ENCODE results near the gene WNT4. TPM values are rescaled to one million over a fixed set of nuclear protein-coding genes. Genes with fewer than 3 reads are reported as not detected.

Gene WNT4
- total RNA-seq, 1 experiment from 2014 or later: 0.70 TPM

DNA sequence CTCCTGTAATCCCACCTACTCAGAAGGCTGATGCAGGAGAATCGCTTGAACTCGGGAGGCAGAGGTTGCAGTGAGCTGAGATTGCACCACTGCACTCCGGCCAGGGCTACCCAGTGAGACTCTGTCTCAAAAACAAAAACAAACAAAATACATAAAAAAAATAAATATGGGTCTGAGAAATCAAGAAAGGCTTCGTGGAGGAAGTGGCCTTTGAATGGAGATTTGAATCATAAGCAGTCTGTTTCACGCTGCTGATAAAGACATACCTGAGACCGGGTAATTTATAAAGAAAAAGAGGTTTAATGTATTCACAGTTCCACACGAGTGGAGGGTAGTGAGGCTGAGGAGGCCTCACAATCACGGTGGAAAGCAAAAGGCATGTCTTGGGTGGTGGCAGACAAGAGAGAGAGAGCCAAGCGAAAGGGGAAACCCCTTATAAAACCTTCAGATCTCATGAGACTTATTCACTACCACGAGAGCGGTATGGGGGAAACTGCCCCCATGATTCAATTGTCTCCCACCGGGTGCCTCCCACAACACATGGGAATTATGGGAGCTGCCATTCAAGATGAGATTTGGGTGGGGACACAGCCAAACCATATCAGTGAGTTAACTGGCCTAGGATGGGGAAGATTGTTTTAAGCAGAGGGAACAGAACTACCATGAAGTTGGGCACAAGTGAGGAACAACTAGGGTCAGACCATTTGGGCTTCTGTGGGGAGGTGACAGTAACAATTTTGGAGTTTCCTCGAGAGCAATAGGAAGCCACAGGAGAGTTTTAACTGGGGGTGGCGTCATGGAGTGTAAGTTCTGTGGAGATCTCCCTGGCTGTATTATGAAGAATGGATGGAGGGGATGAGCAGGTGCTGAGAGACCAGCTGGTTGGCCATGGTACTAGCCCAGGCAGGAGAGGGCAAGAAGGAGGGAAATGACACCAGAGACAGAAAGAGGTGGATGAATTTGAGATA is 22.2 kb upstream of the WNT4 start:
- TF ChIP-seq SP1 (CRISPR knock-in tag; conservative IDR thresholded peaks at IDR 0.05) (no peak), E2F1 (CRISPR knock-in tag; IDR thresholded peaks at IDR 0.05) (no peak), KAT7 (CRISPR knock-in tag; IDR thresholded peaks at IDR 0.05; ENCODE audit: borderline replicate concordance) (no peak), PRRX2 (CRISPR knock-in tag; IDR thresholded peaks at IDR 0.05) (no peak), ELF4 (CRISPR knock-in tag; IDR thresholded peaks at IDR 0.05; ENCODE audit: low read depth) (no peak), FOXJ3 (CRISPR knock-in tag; IDR thresholded peaks at IDR 0.05; ENCODE audit: borderline replicate concordance) (no peak), AR (CRISPR knock-in tag; IDR thresholded peaks at IDR 0.05) (no peak), GRHL2 (CRISPR knock-in tag; IDR thresholded peaks at IDR 0.05; ENCODE audit: insufficient replicate concordance, severe bottlenecking) (no peak), MYBL2 (CRISPR knock-in tag; IDR thresholded peaks at IDR 0.05) (no peak), SOX15 (CRISPR knock-in tag; IDR thresholded peaks at IDR 0.05) (no peak)
- TF ChIP-seq, protein P1, sequence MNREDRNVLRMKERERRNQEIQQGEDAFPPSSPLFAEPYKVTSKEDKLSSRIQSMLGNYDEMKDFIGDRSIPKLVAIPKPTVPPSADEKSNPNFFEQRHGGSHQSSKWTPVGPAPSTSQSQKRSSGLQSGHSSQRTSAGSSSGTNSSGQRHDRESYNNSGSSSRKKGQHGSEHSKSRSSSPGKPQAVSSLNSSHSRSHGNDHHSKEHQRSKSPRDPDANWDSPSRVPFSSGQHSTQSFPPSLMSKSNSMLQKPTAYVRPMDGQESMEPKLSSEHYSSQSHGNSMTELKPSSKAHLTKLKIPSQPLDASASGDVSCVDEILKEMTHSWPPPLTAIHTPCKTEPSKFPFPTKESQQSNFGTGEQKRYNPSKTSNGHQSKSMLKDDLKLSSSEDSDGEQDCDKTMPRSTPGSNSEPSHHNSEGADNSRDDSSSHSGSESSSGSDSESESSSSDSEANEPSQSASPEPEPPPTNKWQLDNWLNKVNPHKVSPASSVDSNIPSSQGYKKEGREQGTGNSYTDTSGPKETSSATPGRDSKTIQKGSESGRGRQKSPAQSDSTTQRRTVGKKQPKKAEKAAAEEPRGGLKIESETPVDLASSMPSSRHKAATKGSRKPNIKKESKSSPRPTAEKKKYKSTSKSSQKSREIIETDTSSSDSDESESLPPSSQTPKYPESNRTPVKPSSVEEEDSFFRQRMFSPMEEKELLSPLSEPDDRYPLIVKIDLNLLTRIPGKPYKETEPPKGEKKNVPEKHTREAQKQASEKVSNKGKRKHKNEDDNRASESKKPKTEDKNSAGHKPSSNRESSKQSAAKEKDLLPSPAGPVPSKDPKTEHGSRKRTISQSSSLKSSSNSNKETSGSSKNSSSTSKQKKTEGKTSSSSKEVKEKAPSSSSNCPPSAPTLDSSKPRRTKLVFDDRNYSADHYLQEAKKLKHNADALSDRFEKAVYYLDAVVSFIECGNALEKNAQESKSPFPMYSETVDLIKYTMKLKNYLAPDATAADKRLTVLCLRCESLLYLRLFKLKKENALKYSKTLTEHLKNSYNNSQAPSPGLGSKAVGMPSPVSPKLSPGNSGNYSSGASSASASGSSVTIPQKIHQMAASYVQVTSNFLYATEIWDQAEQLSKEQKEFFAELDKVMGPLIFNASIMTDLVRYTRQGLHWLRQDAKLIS (CRISPR knock-in tag; IDR thresholded peaks at IDR 0.05; ENCODE audit: borderline replicate concordance): no peak
- TF ChIP-seq, protein P2, sequence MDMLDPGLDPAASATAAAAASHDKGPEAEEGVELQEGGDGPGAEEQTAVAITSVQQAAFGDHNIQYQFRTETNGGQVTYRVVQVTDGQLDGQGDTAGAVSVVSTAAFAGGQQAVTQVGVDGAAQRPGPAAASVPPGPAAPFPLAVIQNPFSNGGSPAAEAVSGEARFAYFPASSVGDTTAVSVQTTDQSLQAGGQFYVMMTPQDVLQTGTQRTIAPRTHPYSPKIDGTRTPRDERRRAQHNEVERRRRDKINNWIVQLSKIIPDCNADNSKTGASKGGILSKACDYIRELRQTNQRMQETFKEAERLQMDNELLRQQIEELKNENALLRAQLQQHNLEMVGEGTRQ (CRISPR knock-in tag; IDR thresholded peaks at IDR 0.05): no peak
- Mint-ChIP-seq H3K4me3 (no peak overlapping the region), H3K27ac (no peak overlapping the region), H3K4me1 (no peaks in the 10 kb centered on the region), H3K36me3 (no peaks in the 10 kb centered on the region), H3K9me3 (no peaks in the 10 kb centered on the region), H3K27me3 (ENCODE audit: low read depth) (no peaks in the 10 kb centered on the region)
- CTCF ChIA-PET: no interaction called here
- ATAC-seq: no peak
- DNase-seq (ENCODE audit: low spot score): no peak
- POLR2A ChIA-PET: no interaction called here

GRCh38 chr1:22163564-22163963 is 20.7 kb upstream of the WNT4 start:
- H3K4me1 Mint-ChIP-seq: no peaks in the 10 kb centered on the region
- no peak overlapping the region for H3K27ac Mint-ChIP-seq
- no peak for DNase-seq (ENCODE audit: low spot score)
- H3K27me3 Mint-ChIP-seq (ENCODE audit: low read depth): no peaks in the 10 kb centered on the region
- H3K9me3 Mint-ChIP-seq: no peaks in the 10 kb centered on the region
- no peak overlapping the region for H3K4me3 Mint-ChIP-seq
- ATAC-seq: no peak
- ChIA-PET POLR2A (no interaction called here), CTCF (no interaction called here)
- no peak for TF ChIP-seq MAX (CRISPR knock-in tag; IDR thresholded peaks at IDR 0.05)
- no peak for TF ChIP-seq OVOL2 (CRISPR knock-in tag; IDR thresholded peaks at IDR 0.05; ENCODE audit: borderline replicate concordance)
- no peak for TF ChIP-seq PREB (CRISPR knock-in tag; IDR thresholded peaks at IDR 0.05; ENCODE audit: borderline replicate concordance)
- TF ChIP-seq ETV6 (CRISPR knock-in tag; IDR thresholded peaks at IDR 0.05): no peak
- no peak for TF ChIP-seq ATF1 (CRISPR knock-in tag; IDR thresholded peaks at IDR 0.05)
- no peak for TF ChIP-seq SMAD4 (CRISPR knock-in tag; IDR thresholded peaks at IDR 0.05)
- TF ChIP-seq ZNF423 (CRISPR knock-in tag; IDR thresholded peaks at IDR 0.05): no peak
- no peaks in the 10 kb centered on the region for H3K36me3 Mint-ChIP-seq

Data from WTC11 (cell line).